Measurements from ENCODE around the gene EHMT1.

EHMT1 gene

GRCh38 chr9:137647096-137647714 is 28.4 kb downstream of the EHMT1 start:
- DNase-seq, result peak; percentile 24 to 31

GRCh38 chr9:137648396-137648795 is 29.6 kb downstream of the EHMT1 start:
- DNase-seq, result no peak

- no peak for DNase-seq
Measured at GRCh38 chr9:137649553-137649952, 30.7 kb downstream of the EHMT1 start.

- DNase-seq, result no peak
Measured at GRCh38 chr9:137650259-137650658, 31.5 kb downstream of the EHMT1 start.

GRCh38 chr9:137650779-137651178 is 32.0 kb downstream of the EHMT1 start:
- no peak for DNase-seq

GRCh38 chr9:137656416-137656815 is 37.6 kb downstream of the EHMT1 start:
- DNase-seq, result no peak

GRCh38 chr9:137657606-137658005 is 38.8 kb downstream of the EHMT1 start:
- no peak for DNase-seq

- DNase-seq, result no peak
Measured at GRCh38 chr9:137658781-137659180, 40.0 kb downstream of the EHMT1 start.

GRCh38 chr9:137660144-137660543 is 41.3 kb downstream of the EHMT1 start:
- DNase-seq, result peak; percentile 49 to 59

GRCh38 chr9:137663584-137663983 is 44.8 kb downstream of the EHMT1 start:
- no peak for DNase-seq

- no peak for DNase-seq
Measured at GRCh38 chr9:137664676-137665075, 45.9 kb downstream of the EHMT1 start.

- DNase-seq, result no peak
Measured at GRCh38 chr9:137665226-137665625, 46.4 kb downstream of the EHMT1 start.

- no peak for DNase-seq
Measured at GRCh38 chr9:137665697-137666512, 47.1 kb downstream of the EHMT1 start.

- DNase-seq, result no peak
Measured at GRCh38 chr9:137666513-137666822, 47.7 kb downstream of the EHMT1 start.

GRCh38 chr9:137666955-137667670 is 48.3 kb downstream of the EHMT1 start:
- no peak for DNase-seq

GRCh38 chr9:137668203-137668602 is 49.4 kb downstream of the EHMT1 start:
- DNase-seq, result no peak

- no peak for DNase-seq
Measured at GRCh38 chr9:137669261-137669672, 50.5 kb downstream of the EHMT1 start.

- DNase-seq, result peak; percentile 13 to 46
Measured at GRCh38 chr9:137670391-137671195, 51.8 kb downstream of the EHMT1 start.

- no peak for DNase-seq
Measured at GRCh38 chr9:137671196-137671538, 52.4 kb downstream of the EHMT1 start.

GRCh38 chr9:137671721-137672120 is 52.9 kb downstream of the EHMT1 start:
- DNase-seq, result no peak

- peak; percentile 59 to 69 for DNase-seq
Measured at GRCh38 chr9:137672907-137673791, 54.3 kb downstream of the EHMT1 start.

GRCh38 chr9:137673886-137674285 is 55.1 kb downstream of the EHMT1 start:
- no peak for DNase-seq
